HepG2 (cell line): ENCODE data around the gene LRRC28. TPM values are rescaled to one million over a fixed set of nuclear protein-coding genes. Genes with fewer than 3 reads are reported as not detected.

Experiments used
- ATAC-seq: fragments of 200-7000 bp; cut with Tn5 transposase; 3 replicates; pipeline ENCODE4 v1.9.1; 2020; ENCODE audit warnings: mild to moderate bottlenecking, moderate library complexity
- BruUV-seq: library from RNA; stranded (reverse); fragments of 400-500 nt; replicated peaks from 2 replicates; lab custom pipeline; 2021; lab: Mats Ljungman, UMichigan
- CTCF ChIA-PET: fragments of 300-600 bp; formaldehyde crosslinking; extraction: SDS; loops from one replicate; lab custom pipeline; 2021; ENCODE audit warnings: low total read pairs, inconsistent platforms, low intra/inter-chr PET ratio; lab: Yijun Ruan, JAX
- POLR2A ChIA-PET: fragments of 350-600 bp; sonication (Branson Sonifier 250); formaldehyde crosslinking; loops from one replicate; lab custom pipeline; 2020; ENCODE audit warnings: antibody characterized with exemption, inconsistent platforms; lab: Yijun Ruan, JAX
- DNase-seq: peaks from one replicate; pipeline ENCODE4 v3.0.0-alpha.2; 2015; ENCODE audit warnings: low spot score
- FAIRE-seq: peaks from 3 replicates; lab custom pipeline; 2011; peaks lifted over from hg19 to GRCh38; lab: Jason Lieb, UNC
- H2AFZ ChIP-seq: one replicate; pipeline ENCODE4 v1.6.1; 2011; ENCODE audit warnings: low read length, inconsistent platforms
- H3K27ac ChIP-seq: fragments of 300-600 bp; 3 replicates; pipeline ENCODE4 v1.8.0; 2011; ENCODE audit warnings: mixed run types, mild to moderate bottlenecking, mixed read lengths, low read length, inconsistent platforms; ENCODE audit not compliant: insufficient read depth; ENCODE audit errors: extremely low read length
- H3K27me3 ChIP-seq, 2 experiments: fragments of 200-600 bp in 1 of 2; 2 replicates in 1 of 2; 3 replicates in 1 of 2; pipeline versions ENCODE4 v1.6.0 to v1.8.0; 2011; ENCODE audit warnings: low read length in 2 of 2, mild to moderate bottlenecking in 2 of 2, moderate library complexity in 2 of 2, inconsistent platforms in 1 of 2; ENCODE audit not compliant: insufficient read depth in 2 of 2, control insufficient read depth in 1 of 2
- H3K36me3 ChIP-seq, 2 experiments: fragments of 200-600 bp in 1 of 2; replicated peaks in 1 of 2; 2 replicates in 1 of 2; 3 replicates in 1 of 2; pipeline versions ENCODE4 v1.5.1 to v1.8.0; 2011; ENCODE audit warnings: low read length in 2 of 2, inconsistent platforms in 1 of 2; ENCODE audit not compliant: insufficient read depth in 2 of 2, control insufficient read depth in 1 of 2
- H3K4me1 ChIP-seq: 2 replicates; pipeline ENCODE4 v1.5.1; 2012; ENCODE audit warnings: low read length, inconsistent platforms; ENCODE audit not compliant: insufficient read depth
- H3K4me2 ChIP-seq: 2 replicates; pipeline ENCODE4 v1.6.0; 2011; ENCODE audit warnings: low read depth, low read length, inconsistent platforms
- H3K4me3 ChIP-seq, 3 experiments: fragments of 200-600 bp in 1 of 3; sonication (generic), shearing (Covaris generic) in 1 of 3; replicated peaks in 1 of 3; 2 replicates each; pipeline ENCODE4 v1.5.1; 2011 to 2016; ENCODE audit warnings: low read length in 3 of 3, inconsistent platforms in 2 of 3, low read depth in 2 of 3, mild to moderate bottlenecking in 2 of 3, control low read depth in 1 of 3, mixed read lengths in 1 of 3; ENCODE audit not compliant: insufficient read depth in 1 of 3
- H3K79me2 ChIP-seq: one replicate; pipeline ENCODE4 v1.6.1; 2011; ENCODE audit warnings: low read length, inconsistent platforms; ENCODE audit not compliant: insufficient read depth
- H3K9ac ChIP-seq: 2 replicates; pipeline ENCODE4 v1.6.0; 2011; ENCODE audit warnings: mild to moderate bottlenecking, low read depth, low read length, inconsistent platforms; ENCODE audit not compliant: insufficient read depth
- H3K9me3 ChIP-seq: 2 replicates; pipeline ENCODE4 v1.5.1; 2012; ENCODE audit warnings: mild to moderate bottlenecking, low read length
- H4K20me1 ChIP-seq: 2 replicates; pipeline ENCODE4 v1.6.0; 2011; ENCODE audit warnings: inconsistent platforms, mild to moderate bottlenecking, low read length, moderate library complexity; ENCODE audit not compliant: insufficient read depth
- PAWR ChIP-seq: sonication (generic); formaldehyde crosslinking; IDR thresholded peaks from 2 replicates; pipeline ENCODE4 v1.4.0; 2020; ENCODE audit warnings: missing genetic modification reagents, mild to moderate bottlenecking, borderline replicate concordance
- ZNF296 ChIP-seq: sonication (generic); formaldehyde crosslinking; conservative IDR thresholded peaks from 2 replicates; pipeline ENCODE4 v1.5.0; 2020; ENCODE audit warnings: mild to moderate bottlenecking, missing genetic modification reagents
- ZNF589 ChIP-seq: sonication (generic); formaldehyde crosslinking; conservative IDR thresholded peaks from 2 replicates; pipeline ENCODE4 v1.8.0; 2022; ENCODE audit warnings: mild to moderate bottlenecking, moderate library complexity, missing genetic modification reagents
- WGBS: methylation state at CpG from one replicate; pipeline ENCODE4 v1.1.6; 2017; ENCODE audit warnings: low lambda C conversion rate; 5-methylcytosine and 5-hydroxymethylcytosine counted together
- in situ Hi-C: cut with HindIII; loops from 2 replicates; pipeline ENCODE4 v1.10.0; 2017; ENCODE audit warnings: low pct_unique_long_range_greater_than_20kb; ENCODE audit not compliant: extremely low pct_ligation_motif_present
- intact Hi-C: fragments of 100-400 bp; cut with micrococcal nuclease; formaldehyde crosslinking; loops from one replicate; pipeline ENCODE4 v1.10.0; 2022; ENCODE audit not compliant: unreplicated experiment
- polyA plus RNA-seq, 8 experiments: library from polyadenylated mRNA; depleted of rRNA in 3 of 8; stranded (reverse) in 7 of 8; unstranded in 1 of 8; fragments of >200 nt; fragmentation: Illumina TruSeq in 4 of 8; extraction: Trizol in 4 of 8; gene quantifications; 2 replicates each; pipeline versions ENCODE4 v1.2.1 to v1.2.3, GENCODE V29; 2011 to 2016; ENCODE audit warnings: low read depth in 4 of 8, missing spikeins in 1 of 8, mixed read lengths in 1 of 8; ENCODE audit not compliant: insufficient read depth in 1 of 8
- total RNA-seq, 5 experiments: library from RNA; depleted of rRNA; stranded (reverse); fragments of >200 nt; fragmentation: Illumina TruSeq; extraction: Trizol; gene quantifications; 2 replicates each; pipeline ENCODE4 v1.2.3, GENCODE V29; 2016; ENCODE audit warnings: low read depth in 1 of 5
- TF ChIP-seq, protein P1 (sequence below): sonication (generic); formaldehyde crosslinking; IDR thresholded peaks from 2 replicates; pipeline ENCODE4 v1.4.0; 2020; ENCODE audit warnings: missing genetic modification reagents
- TF ChIP-seq, protein P2 (sequence below): sonication (generic); formaldehyde crosslinking; IDR thresholded peaks from 2 replicates; pipeline ENCODE4 v1.8.1; 2023; ENCODE audit warnings: missing genetic modification reagents, inconsistent platforms, borderline replicate concordance

The LRRC28 gene
- total and polyA plus RNA-seq, 2 of the 13 experiments (the other 11 are each of a cell fraction or from before 2014, with no cell fraction given) = 17.5 to 21.3 TPM

DNA sequence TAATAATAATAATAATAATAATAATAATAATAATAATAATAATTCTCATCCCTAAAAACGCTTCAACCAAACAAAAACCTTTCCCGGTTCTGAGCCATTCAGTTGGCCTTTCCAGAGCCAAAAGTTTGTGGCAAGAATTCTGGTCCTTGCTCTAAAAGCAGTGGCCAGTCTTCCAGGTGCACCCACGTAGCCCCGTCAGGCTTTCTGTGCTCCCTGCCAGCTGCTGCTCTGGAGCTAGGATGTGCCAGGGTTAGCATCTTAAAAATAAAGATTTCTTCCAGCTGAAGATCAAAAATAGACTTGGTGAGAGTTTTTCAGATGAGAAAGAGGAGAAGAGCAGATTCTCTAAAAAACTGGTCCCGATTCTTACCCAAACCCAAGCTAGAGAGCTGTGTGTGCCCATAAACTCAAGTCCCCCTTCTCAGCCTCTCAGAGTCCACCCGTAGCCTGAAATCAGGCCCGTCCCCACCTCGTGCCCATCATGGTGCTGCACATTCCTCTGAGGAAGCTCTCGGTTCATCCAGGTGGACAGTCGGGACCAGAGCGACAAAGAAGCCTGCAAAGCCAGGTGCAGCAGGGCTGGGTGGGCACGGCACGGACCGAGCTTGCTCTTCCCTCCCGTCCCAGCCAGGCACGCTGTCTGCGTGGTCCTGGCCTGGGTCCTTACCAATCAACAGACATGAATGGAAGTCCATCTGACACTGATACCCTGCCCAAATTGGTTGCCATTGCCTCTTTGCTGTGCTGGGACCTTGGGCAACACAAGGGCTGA is 155.6 kb downstream of the LRRC28 start:
- in situ Hi-C loops = loop anchor here (25.0 kb wide), 1 partner anchor 305 kb away; no protein-coding TSS in a partner anchor
- no peak for DNase-seq
- no TSS peak for BruUV-seq
- WGBS = 62% methylated on average over 8 of the region's 17 CpGs
- no peak for ATAC-seq
- Histone ChIP-seq H3K36me3 (no peaks in the 10 kb centered on the region), H3K9me3 (no peaks in the 10 kb centered on the region), H3K27me3 (no peaks in the 10 kb centered on the region; a peak in 1 of 5 replicates), H4K20me1 (no peaks in the 10 kb centered on the region), H3K4me2 (no peak overlapping the region), H3K4me3 (no peak overlapping the region), H3K9ac (no peak overlapping the region), H3K4me1 (peaks cover 58% of the 10 kb centered on the region), H2AFZ (no peak overlapping the region)
- ChIA-PET POLR2A (interaction anchor here (1.4 to 1.5 kb wide), 3 partner anchors 14 to 326 kb away, joined by 4 to 6 read pairs (median 5); partner anchors contain the start of gene LYSMD4), CTCF (no interaction called here)
- FAIRE-seq = no peak
- intact Hi-C loops = loop anchor here (5.0 to 10.0 kb wide), 2 partner anchors 98 to 120 kb away; no protein-coding TSS in a partner anchor
- TF ChIP-seq PAWR (CRISPR knock-in tag) (no peak), ZNF296 (CRISPR knock-in tag) (no peak), ZNF589 (CRISPR knock-in tag) (no peak)
- TF ChIP-seq, protein P1, sequence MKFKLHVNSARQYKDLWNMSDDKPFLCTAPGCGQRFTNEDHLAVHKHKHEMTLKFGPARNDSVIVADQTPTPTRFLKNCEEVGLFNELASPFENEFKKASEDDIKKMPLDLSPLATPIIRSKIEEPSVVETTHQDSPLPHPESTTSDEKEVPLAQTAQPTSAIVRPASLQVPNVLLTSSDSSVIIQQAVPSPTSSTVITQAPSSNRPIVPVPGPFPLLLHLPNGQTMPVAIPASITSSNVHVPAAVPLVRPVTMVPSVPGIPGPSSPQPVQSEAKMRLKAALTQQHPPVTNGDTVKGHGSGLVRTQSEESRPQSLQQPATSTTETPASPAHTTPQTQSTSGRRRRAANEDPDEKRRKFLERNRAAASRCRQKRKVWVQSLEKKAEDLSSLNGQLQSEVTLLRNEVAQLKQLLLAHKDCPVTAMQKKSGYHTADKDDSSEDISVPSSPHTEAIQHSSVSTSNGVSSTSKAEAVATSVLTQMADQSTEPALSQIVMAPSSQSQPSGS = no peak
- TF ChIP-seq, protein P2, sequence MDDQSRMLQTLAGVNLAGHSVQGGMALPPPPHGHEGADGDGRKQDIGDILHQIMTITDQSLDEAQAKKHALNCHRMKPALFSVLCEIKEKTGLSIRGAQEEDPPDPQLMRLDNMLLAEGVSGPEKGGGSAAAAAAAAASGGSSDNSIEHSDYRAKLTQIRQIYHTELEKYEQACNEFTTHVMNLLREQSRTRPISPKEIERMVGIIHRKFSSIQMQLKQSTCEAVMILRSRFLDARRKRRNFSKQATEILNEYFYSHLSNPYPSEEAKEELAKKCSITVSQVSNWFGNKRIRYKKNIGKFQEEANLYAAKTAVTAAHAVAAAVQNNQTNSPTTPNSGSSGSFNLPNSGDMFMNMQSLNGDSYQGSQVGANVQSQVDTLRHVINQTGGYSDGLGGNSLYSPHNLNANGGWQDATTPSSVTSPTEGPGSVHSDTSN (CRISPR knock-in tag) = no peak
- TF ChIP-seq, all 625 proteins: peak for 0
- Histone ChIP-seq H3K79me2 (no peaks in the 10 kb centered on the region), H3K27ac (no peak overlapping the region)
